ENCODE measurements around the gene RNF167.
A peak's percentile ranks its signal among the peaks of the same experiment; 100 is the strongest.

The RNF167 gene

DNA sequence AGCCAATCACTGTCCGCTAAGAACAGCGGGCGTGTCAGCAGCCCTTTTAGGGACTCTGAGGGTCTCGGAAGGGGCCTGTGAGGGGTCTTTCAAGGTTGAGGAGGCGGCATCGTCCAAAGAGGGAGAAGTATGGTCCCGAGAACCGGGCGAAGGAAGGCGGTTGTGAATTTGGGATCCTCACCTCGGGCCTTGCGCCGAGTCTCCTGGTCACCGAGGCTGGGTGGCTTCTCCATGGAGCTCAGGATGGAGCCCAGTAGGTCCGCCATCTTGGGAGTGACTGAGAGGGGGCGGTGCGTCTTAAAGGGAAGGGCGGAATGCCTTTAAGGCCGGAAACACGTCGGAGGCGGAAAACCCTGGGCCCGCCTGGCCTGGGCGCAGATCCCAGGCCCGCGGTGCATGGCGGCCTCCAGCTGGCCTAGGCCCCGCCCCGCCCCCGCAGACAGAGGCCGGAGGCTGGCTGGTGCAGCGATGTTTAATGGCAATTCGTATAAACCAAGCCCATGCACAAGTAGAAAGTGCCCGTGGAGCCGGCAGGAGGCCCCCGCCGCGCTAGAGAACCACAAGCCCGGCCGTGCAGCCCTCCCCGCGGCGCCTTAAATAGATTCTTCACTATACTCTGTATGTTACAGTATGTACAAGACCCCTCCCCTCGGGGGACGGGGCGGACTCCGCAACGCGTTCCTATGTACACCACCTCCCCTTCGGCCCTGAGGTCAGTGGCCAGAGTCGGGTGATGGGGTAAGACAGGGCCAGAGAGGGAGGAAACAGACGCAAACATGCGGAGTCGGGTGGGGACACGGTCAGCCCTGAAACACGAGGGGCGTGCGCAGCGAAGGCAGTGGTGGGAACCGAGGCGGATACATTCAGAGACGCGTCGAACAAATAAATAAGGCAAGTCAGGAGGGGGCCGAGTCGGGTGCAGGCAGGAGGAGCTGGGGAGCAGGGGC, 27.7 kb downstream of the RNF167 start, which contains the start of gene SPAG7:
SPAG7 (minus strand) TSS at position 279 of the 947 bp plus-strand sequence; CDS start at position 266, 13 bp downstream.
- Histone ChIP-seq H3K27ac (ENCODE audit: extremely low read depth, low read depth, low read length) (peak within 1 kb of the TSS; percentile 97), H3K9me3 (ENCODE audit: control insufficient read depth, insufficient read depth, low read depth, low read length) (peaks cover 3% of the 10 kb centered on the region; the same call in 1 of the 2 replicates), H3K4me3 (ENCODE audit: low read depth, low read length) (peak within 1 kb of the TSS; percentile 70), H3K36me3 (ENCODE audit: control insufficient read depth in 2 of 2, insufficient read depth in 1 of 2, low read length in 2 of 2) (peaks cover 24 to 41% of the 10 kb centered on the region in 2 experiments), H3K4me1 (ENCODE audit: control insufficient read depth, insufficient read depth, low read length) (peaks cover 15% of the 10 kb centered on the region)
- POLR2A ChIA-PET = interaction anchor here (0.6 to 11.3 kb wide), 24 partner anchors 10 to 299 kb away, joined by 3 to 358 read pairs (median 4); partner anchors contain the start of genes CAMTA2, ENO3, GP1BA and INCA1
- CTCF ChIA-PET = interaction anchor here (0.5 to 4.0 kb wide), 14 partner anchors 11 to 177 kb away, joined by 3 to 22 read pairs (median 5); partner anchors contain the start of gene CAMTA2
- TF ChIP-seq KLF9 (tag by site-specific recombination; IDR thresholded peaks at IDR 0.05; ENCODE audit: low read depth) (peak; percentile 91), ZNF830 (tag by site-specific recombination; IDR thresholded peaks at IDR 0.05; ENCODE audit: low read depth) (no peak), ZNF274 (IDR thresholded peaks at IDR 0.05; ENCODE audit: low read length) (no peak), ZNF274 (tag by site-specific recombination; IDR thresholded peaks at IDR 0.05; ENCODE audit: borderline replicate concordance) (no peak), ZNF155 (tag by site-specific recombination; IDR thresholded peaks at IDR 0.05) (no peak), ZNF175 (tag by site-specific recombination; IDR thresholded peaks at IDR 0.05) (no peak), ZSCAN30 (tag by site-specific recombination; IDR thresholded peaks at IDR 0.05) (peak; percentile 91), ZNF211 (tag by site-specific recombination; IDR thresholded peaks at IDR 0.05; ENCODE audit: low read depth) (no peak), SCRT1 (tag by site-specific recombination; IDR thresholded peaks at IDR 0.05; ENCODE audit: borderline replicate concordance) (no peak), ZNF48 (tag by site-specific recombination; IDR thresholded peaks at IDR 0.05) (no peak), GLIS2 (tag by site-specific recombination; IDR thresholded peaks at IDR 0.05) (peak; percentile 39; the same call in 1 of the 2 replicates), ZNF596 (tag by site-specific recombination; IDR thresholded peaks at IDR 0.05) (no peak), ZNF311 (tag by site-specific recombination; IDR thresholded peaks at IDR 0.05; ENCODE audit: borderline replicate concordance) (no peak), TCF7L2 (IDR thresholded peaks at IDR 0.05; ENCODE audit: borderline replicate concordance, low read depth, low read length) (no peak), ZNF629 (tag by site-specific recombination; IDR thresholded peaks at IDR 0.05) (peak; percentile 71), ZNF416 (tag by site-specific recombination; IDR thresholded peaks at IDR 0.05) (no peak), ZBTB17 (tag by site-specific recombination; IDR thresholded peaks at IDR 0.05) (no peak), ZBTB48 (tag by site-specific recombination; IDR thresholded peaks at IDR 0.05) (peak; percentile 95), ZNF214 (tag by site-specific recombination; IDR thresholded peaks at IDR 0.05; ENCODE audit: borderline replicate concordance) (no peak), MZF1 (tag by site-specific recombination; IDR thresholded peaks at IDR 0.05; ENCODE audit: borderline replicate concordance) (no peak), ZNF121 (tag by site-specific recombination; IDR thresholded peaks at IDR 0.05) (no peak), ZNF670 (tag by site-specific recombination; IDR thresholded peaks at IDR 0.05; ENCODE audit: low read depth) (no peak), ZNF404 (tag by site-specific recombination; IDR thresholded peaks at IDR 0.05) (no peak), HOXD13 (CRISPR knock-in tag; IDR thresholded peaks at IDR 0.05; ENCODE audit: borderline replicate concordance) (no peak), SP2 (tag by site-specific recombination; IDR thresholded peaks at IDR 0.05) (no peak), ZNF221 (tag by site-specific recombination; IDR thresholded peaks at IDR 0.05; ENCODE audit: borderline replicate concordance) (no peak), SETDB1 (IDR thresholded peaks at IDR 0.05; ENCODE audit: insufficient read length, low read length) (peak; percentile 7)
- TF ChIP-seq, protein P1, sequence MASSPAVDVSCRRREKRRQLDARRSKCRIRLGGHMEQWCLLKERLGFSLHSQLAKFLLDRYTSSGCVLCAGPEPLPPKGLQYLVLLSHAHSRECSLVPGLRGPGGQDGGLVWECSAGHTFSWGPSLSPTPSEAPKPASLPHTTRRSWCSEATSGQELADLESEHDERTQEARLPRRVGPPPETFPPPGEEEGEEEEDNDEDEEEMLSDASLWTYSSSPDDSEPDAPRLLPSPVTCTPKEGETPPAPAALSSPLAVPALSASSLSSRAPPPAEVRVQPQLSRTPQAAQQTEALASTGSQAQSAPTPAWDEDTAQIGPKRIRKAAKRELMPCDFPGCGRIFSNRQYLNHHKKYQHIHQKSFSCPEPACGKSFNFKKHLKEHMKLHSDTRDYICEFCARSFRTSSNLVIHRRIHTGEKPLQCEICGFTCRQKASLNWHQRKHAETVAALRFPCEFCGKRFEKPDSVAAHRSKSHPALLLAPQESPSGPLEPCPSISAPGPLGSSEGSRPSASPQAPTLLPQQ (tag by site-specific recombination; IDR thresholded peaks at IDR 0.05) = peak; percentile 98
- TF ChIP-seq, protein P2, sequence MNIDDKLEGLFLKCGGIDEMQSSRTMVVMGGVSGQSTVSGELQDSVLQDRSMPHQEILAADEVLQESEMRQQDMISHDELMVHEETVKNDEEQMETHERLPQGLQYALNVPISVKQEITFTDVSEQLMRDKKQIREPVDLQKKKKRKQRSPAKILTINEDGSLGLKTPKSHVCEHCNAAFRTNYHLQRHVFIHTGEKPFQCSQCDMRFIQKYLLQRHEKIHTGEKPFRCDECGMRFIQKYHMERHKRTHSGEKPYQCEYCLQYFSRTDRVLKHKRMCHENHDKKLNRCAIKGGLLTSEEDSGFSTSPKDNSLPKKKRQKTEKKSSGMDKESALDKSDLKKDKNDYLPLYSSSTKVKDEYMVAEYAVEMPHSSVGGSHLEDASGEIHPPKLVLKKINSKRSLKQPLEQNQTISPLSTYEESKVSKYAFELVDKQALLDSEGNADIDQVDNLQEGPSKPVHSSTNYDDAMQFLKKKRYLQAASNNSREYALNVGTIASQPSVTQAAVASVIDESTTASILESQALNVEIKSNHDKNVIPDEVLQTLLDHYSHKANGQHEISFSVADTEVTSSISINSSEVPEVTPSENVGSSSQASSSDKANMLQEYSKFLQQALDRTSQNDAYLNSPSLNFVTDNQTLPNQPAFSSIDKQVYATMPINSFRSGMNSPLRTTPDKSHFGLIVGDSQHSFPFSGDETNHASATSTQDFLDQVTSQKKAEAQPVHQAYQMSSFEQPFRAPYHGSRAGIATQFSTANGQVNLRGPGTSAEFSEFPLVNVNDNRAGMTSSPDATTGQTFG (tag by site-specific recombination; IDR thresholded peaks at IDR 0.05; ENCODE audit: borderline replicate concordance) = no peak
- TF ChIP-seq, protein P3, sequence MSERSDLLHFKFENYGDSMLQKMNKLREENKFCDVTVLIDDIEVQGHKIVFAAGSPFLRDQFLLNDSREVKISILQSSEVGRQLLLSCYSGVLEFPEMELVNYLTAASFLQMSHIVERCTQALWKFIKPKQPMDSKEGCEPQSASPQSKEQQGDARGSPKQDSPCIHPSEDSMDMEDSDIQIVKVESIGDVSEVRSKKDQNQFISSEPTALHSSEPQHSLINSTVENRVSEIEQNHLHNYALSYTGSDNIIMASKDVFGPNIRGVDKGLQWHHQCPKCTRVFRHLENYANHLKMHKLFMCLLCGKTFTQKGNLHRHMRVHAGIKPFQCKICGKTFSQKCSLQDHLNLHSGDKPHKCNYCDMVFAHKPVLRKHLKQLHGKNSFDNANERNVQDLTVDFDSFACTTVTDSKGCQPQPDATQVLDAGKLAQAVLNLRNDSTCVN (tag by site-specific recombination; optimal IDR thresholded peaks at IDR 0.05) = peak; percentile 39
- TF ChIP-seq, protein P4, sequence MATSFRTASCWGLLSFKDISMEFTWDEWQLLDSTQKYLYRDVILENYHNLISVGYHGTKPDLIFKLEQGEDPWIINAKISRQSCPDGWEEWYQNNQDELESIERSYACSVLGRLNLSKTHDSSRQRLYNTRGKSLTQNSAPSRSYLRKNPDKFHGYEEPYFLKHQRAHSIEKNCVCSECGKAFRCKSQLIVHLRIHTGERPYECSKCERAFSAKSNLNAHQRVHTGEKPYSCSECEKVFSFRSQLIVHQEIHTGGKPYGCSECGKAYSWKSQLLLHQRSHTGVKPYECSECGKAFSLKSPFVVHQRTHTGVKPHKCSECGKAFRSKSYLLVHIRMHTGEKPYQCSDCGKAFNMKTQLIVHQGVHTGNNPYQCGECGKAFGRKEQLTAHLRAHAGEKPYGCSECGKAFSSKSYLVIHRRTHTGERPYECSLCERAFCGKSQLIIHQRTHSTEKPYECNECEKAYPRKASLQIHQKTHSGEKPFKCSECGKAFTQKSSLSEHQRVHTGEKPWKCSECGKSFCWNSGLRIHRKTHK (tag by site-specific recombination; IDR thresholded peaks at IDR 0.05) = no peak

Measured in HEK293 (cell line).